GM10266 (cell line): ENCODE measurements around the gene MBLAC1.

Source experiments
- DNase-seq: peaks from one replicate; pipeline ENCODE4 v3.0.0; 2012; ENCODE audit errors: extremely low spot score
- CTCF ChIP-seq: IDR thresholded peaks from 2 replicates; pipeline ENCODE4 v1.5.1; 2012; ENCODE audit warnings: mild to moderate bottlenecking, low read depth; ENCODE audit not compliant: control insufficient read depth, insufficient read depth; ENCODE audit errors: missing control alignments

Gene MBLAC1

GRCh38 chr7:100091411-100092181 lies 35.2 kb upstream of the MBLAC1 start:
- DNase-seq = no peak
- no peak for TF ChIP-seq CTCF

- no peak for TF ChIP-seq CTCF
- no peak for DNase-seq
Observed at GRCh38 chr7:100093054-100093453, 33.7 kb upstream of the MBLAC1 start.

GRCh38 chr7:100093498-100093897 lies 33.3 kb upstream of the MBLAC1 start:
- no peak for DNase-seq
- TF ChIP-seq CTCF = no peak

GRCh38 chr7:100093925-100094486 lies 32.8 kb upstream of the MBLAC1 start:
- no peak for TF ChIP-seq CTCF
- DNase-seq = no peak

GRCh38 chr7:100095289-100095688 lies 31.5 kb upstream of the MBLAC1 start:
- no peak for DNase-seq
- no peak for TF ChIP-seq CTCF

GRCh38 chr7:100095704-100096103 lies 31.1 kb upstream of the MBLAC1 start:
- no peak for DNase-seq
- TF ChIP-seq CTCF = no peak

GRCh38 chr7:100098913-100099312 lies 27.9 kb upstream of the MBLAC1 start:
- no peak for DNase-seq
- no peak for TF ChIP-seq CTCF
